Measurements from ENCODE around the gene CNFN.

DNA sequence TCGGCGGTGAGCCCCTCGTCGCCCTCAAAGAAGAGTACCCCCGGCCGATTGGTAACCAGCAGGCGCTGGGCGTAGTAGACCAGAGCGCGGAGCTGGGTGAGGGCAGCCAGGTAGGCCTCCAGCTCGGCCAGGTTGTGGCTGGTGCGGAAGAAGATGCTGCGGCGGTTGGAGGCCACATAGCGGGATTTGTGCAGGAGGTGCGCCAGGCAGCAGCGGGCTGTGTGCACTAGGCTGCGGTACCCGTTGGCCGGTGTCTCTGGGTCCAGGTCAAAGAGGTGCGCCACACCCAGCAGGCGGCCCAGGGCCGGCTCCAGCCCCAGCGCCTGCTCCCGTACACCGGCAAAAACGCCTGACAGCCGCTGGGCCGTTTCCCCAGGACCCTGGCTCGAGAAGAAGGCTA, 20.3 kb upstream of the CNFN start:
- TF ChIP-seq TAF1 (IDR thresholded peaks at IDR 0.05; ENCODE audit: low read depth, low read length), result no peak
- no peak for TF ChIP-seq POLR2AphosphoS5 (IDR thresholded peaks at IDR 0.05; ENCODE audit: low read depth, low read length)
- no peak for TF ChIP-seq POLR2A (IDR thresholded peaks at IDR 0.05; ENCODE audit: low read depth, low read length)
- no peak for TF ChIP-seq SPI1 (IDR thresholded peaks at IDR 0.05; ENCODE audit: low read depth, low read length)
